NCI-H187 treated with DMSO at 0.1 percent for 48 hours (cell line): ENCODE data around the gene GUCA1C.

Experiments used
- DNase-seq: peaks from one replicate; lab custom pipeline; 2025; lab: John Stamatoyannopoulos, UW

The GUCA1C gene, protein sequence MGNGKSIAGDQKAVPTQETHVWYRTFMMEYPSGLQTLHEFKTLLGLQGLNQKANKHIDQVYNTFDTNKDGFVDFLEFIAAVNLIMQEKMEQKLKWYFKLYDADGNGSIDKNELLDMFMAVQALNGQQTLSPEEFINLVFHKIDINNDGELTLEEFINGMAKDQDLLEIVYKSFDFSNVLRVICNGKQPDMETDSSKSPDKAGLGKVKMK

DNA sequence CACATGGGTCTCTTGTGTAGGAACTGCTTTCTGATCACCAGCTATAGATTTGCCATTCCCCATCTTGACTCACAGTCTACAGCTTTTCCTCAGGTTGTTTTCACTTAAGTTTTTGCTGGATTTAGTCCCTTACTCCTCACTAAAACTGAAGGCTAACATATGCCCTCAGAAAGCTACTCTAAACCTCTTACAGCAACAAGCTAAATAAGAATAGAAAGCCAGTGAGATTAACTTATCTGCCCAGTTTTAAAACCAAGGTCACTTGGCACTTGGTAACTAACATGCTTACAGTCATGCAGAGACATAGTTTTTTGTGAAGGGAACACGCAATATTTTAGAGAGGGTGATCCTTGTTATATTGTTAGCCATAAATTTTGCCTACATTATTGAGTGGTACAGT lies at the start of gene GUCA1C:
Gene GUCA1C (minus strand): TSS at position 180 of the 400 bp plus-strand sequence. CDS start 117 bp downstream, at position 63.
- no peak for DNase-seq

DNA sequence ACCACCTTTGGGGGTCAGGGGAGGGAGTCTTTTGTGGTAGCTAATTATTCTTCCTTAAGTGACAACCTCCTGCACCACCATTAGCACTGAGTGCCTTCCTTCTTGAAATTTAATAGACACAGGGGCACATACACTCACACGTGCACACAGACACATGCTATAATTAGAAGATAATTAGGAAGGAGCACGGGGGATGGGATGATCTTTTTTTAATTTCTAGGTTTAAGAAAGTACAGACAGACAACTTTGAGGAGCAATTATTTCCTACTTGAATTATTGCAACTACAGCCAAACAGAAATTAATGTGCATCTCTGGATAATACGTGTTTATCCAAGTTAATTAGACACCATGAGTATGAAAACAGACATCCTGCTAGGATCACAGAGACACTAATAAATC lies 44.8 kb upstream of the GUCA1C start:
- no peak for DNase-seq

DNA sequence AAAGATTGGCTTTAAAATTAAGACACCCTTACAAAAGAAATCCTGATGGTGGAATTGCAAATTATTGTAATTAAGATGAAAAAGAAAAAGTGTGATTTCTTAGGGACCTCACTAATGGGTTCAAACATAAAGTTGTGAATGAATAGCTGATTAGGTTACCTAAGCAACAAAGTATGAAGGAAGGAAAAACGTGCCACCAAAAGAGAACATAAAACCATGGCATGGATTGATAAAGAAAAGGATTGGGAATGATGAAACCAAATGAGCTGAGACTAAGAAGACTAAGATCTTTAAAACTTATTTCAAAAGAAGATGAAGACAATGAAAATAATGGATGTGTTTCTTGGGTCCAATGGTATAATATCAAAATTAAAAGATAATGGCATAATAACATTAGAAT lies 32.2 kb upstream of the GUCA1C start:
- DNase-seq, result no peak

DNA sequence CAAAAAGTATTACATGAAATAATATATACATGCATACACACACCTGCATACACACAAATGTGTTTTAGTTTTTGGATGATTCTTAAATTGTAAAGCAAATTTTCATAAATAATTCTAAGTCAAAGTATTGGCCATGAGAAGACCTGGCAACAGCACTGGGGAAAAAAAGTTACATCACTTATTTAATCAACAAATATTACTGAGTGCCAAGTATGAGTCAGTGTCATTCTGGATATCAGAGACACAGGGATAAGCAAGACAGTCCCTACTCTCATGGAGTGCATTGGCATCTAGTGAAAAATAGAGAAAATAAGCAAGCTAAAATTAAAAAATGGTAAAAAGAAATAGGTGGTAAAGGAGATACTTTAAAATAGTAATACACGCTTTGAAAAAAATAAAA lies 29.4 kb upstream of the GUCA1C start:
- no peak for DNase-seq

DNA sequence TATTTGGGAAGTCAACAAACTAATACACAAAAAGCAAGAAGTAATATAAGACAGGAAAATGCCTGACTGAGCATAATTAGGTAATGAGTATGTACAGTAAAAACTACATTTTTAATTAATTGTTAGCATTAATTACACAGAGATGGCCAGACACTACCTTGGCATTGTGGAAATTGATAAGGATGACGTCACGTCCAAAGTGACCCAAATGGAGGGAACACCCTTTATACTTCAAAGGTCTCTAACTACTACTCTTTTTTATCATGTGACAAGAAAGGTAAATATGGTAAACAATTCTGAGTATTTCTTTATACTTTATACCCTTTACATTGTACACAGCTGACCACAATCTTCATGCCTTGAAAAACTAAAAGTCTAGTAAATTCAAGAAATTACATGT lies 22.4 kb upstream of the GUCA1C start:
- DNase-seq, result no peak

DNA sequence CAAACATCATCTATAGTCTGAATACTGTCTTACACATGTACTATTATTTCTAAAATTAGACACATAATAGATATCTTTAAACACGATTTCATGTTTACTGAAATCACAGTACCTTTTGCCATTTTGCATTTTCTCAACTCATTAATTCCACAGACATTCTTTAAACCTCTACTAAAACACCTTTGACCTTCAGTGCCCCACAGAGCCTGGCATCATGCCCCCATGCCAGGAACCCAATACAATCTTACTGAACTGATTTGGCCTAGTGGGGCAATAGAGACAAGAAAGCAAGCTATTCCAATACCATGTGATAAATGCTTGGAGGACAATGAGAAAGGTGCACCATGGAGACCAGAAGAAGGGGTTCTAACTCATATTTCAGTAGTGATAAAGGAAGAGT lies 19.3 kb upstream of the GUCA1C start:
- DNase-seq, result no peak

DNA sequence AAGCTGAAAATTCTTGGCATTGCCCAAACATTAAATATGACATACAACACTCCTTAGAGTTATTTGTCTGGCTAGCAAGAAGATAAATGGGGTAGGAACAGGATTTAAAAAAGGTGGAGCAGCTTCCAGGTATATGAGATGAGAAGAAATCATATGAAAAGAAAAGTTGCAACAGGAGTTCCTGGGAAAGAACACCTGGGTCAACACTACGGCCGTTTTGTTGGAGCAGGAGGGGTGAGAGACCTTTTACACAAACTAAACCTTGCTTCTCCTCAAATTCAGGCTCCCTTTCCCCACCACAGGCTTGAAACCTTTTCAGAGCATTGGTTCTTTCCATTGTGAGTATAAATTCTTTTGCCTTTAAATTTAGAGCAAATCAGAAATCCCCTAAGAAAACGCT lies 18.8 kb upstream of the GUCA1C start:
- no peak for DNase-seq

DNA sequence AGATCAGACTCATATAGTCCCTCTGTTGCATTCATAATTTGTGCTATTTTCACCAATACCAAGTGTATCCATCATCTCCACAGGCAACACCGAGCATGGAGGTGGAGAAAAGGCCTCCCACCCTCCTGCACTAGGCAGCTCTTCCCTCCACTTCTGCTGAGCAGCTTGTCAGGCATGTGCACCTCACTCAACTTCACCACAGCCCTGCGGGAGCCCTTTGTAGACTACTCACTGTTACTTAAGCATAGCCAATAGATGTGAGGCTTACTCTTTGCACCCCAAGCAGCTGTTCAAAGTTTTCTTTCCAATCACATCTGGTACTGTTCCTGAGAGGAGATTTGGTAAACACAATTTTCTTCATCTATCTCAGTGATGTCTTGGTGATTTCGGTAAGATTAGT lies 16.9 kb upstream of the GUCA1C start:
- no peak for DNase-seq

DNA sequence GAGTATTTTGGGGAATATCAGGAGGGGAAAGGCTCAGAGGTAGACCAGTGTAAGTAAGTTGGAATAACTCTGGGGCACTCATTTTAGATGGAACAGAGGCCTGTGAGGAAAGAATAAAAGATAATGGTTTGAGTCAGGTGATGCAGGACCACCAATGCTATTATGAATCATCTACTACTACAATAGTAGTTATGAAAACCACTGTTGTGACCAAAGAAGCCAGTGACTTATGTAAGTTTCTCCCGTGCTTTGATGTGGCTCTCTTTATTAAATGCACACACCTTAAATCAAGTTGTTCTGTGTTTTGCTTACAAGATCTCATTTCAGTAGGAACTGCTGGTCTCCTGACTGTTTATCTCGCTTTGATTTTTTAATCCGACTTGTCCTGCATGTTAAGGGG lies 13.1 kb upstream of the GUCA1C start:
- DNase-seq, result no peak

DNA sequence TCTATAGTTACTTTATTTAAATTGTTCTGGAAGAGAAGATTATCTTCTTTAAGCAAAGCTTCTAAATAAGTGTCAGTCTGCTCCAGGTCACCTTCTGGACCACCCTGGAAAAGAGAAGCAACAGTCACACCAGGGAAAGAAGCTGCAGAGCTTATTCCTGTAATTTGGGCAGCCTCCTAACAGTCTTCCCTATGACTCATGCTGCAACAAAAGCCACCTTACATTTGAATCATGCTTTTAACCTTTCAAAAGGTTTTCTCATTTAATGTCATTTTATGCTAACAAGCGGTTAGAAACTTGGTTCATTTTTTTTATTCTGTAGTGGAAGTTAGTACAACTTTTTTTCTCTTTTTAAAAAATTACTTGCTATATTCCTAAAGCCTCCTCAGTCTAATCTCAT lies 5.3 kb upstream of the GUCA1C start:
- DNase-seq, result no peak

DNA sequence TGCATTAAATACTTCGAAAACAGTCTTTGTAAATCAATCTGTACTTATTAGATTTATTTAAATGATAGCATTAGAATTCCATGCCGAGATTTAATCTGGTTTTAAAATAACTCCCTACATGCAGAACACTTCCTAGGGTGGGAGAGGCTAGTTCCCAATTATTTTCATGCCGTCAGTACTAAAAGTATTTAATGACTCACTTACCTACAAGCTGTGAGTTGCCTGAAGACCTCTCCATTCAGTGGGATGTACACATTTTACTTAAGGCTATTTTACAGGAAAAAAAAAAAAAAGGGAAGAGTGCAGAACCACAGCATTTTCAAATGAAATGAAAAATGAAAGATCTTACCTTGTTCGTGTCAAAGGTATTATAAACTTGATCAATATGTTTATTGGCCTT lies 469 bp downstream of the GUCA1C start:
- DNase-seq, result no peak

DNA sequence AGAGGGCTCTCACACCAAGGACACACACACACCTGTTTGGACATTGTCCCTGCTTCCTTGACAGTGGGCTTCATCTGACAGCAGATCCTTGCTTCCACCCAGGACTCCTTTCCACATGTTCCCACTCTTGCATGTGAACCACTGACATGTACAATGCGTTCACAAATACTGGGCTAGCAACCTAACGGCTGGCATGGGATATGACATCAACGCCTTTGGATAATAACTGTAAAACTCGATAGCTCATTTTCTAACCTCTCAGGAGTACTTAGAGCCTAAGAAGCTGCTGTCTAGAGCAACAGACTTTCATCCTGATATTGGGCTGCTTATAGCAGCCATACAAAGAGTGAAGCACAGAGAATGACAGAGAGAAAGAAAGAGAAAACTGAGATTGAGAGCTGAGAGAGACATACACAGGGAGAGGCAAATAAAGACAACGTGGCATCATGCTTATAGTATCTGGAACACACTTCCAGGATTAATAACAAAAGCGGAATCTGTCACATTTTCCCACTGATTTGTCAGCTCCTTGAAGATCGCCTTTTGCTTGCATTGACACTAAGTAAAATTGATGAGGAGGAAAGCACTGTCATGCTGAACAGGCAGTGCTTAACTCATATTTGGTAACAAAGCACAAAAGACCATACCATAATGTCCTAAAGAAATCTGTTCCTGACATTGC lies 1.7 kb downstream of the GUCA1C start:
- DNase-seq, result no peak

DNA sequence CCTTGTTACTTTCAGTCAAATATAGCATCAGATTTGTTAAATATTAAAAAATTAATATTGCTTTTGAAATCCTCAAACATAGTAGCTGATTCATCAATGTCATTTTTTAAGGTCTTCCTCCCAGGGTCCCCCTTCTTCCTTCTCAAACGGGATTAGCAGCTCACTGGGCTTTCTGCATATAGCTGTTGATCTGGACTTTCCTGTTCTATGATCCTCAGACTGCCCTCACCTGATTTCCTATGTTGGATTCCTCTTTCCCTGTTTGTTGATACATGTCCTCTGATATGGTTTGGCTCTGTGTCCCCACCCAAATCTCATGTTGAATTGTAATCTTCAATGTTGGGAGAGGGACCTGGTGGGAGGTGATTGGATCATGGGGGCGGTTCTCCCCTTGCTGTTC lies 5.8 kb downstream of the GUCA1C start:
- no peak for DNase-seq

DNA sequence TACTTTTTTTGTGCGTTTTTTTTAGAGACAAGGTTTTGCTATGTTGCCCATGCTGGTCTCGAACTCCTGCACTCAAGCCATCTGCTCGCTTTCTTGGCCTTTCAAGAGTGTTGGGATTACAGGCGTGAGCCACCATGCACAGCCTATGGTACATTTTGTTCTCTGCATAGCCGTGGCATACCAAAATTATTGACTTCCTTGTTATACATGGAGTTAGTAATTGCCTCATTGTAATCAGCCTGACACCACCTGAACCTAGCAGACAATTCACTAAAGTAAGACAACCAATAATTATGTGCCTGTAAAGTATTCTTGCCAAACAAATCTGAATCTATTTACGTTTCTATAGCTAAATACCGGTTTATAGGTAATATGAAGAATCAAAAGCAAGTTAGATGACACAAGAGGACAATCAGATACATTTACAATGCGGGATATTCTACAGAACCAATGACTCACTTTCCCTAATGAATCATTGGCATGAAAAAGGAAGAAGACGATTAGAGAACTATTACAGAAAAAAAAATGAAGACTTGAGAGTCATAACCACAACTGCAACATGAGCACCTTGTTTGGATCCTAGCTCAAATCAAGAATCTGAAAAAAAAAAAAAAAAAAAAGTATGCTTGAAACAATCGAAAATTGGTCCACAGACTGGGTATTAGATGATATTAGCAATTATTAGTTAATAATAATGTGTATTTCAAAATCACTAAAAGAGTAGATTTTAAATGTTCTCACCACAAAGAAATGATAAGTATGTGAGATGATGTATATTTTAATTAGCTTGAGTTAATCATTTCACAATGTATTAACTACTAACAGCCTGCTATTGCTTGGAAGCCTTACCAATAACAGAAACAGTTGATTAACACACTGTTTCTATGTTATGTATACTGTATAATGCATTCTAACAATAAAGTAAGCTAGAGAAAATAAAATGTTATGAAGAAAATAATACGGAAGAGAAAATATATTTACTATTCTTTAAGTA lies 7.1 kb downstream of the GUCA1C start:
- DNase-seq, result no peak

DNA sequence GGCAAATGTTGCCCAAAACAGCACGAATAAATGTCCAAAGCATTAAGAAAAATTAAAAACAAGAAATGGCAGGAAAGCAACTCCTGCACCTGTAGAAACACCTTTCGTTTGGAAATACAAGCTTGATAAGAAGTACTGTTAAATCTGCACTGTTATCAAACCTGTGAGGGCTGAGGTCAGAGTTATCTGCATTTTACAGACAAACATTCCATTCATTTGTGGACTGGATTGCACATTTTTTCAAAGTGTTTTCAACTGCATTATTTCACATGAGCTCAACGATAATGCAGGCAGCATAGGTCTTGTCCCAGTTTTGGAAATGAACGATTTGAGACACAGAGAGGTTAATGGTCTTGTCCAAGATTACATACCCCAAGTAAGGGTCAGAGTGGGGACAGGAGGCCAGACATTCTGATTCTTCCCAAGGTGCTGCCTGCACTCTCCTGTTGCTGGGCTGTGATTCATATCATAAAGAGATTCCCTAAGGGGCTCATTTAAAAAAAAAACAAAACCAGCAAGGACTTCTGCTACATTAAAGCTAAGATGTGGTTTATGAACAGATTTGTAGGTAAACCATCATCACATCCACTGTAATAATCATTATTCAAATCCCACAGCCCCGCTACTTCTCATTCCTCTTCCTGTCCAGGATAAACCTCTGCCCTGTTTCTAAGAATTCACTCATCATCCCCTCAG lies 13.0 kb downstream of the GUCA1C start:
- no peak for DNase-seq

DNA sequence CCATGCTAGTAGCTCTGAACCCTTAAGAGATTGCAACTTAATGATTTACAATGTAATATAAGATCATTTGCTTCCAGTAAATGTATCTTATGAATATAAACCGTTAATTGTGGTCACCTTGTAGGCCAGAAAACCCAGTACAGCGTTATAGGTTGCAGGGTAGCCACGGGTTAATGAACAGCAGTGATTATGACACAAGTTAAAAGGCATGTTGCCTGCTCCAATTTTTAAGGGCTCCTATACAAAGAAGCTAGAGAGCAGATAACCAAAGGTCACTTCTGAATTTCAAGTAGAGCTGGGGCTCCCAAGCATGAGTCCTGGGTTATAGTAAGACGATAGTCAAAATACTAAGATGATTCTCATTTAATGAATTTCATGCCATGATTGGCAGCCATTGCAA lies 13.5 kb downstream of the GUCA1C start:
- DNase-seq, result no peak

DNA sequence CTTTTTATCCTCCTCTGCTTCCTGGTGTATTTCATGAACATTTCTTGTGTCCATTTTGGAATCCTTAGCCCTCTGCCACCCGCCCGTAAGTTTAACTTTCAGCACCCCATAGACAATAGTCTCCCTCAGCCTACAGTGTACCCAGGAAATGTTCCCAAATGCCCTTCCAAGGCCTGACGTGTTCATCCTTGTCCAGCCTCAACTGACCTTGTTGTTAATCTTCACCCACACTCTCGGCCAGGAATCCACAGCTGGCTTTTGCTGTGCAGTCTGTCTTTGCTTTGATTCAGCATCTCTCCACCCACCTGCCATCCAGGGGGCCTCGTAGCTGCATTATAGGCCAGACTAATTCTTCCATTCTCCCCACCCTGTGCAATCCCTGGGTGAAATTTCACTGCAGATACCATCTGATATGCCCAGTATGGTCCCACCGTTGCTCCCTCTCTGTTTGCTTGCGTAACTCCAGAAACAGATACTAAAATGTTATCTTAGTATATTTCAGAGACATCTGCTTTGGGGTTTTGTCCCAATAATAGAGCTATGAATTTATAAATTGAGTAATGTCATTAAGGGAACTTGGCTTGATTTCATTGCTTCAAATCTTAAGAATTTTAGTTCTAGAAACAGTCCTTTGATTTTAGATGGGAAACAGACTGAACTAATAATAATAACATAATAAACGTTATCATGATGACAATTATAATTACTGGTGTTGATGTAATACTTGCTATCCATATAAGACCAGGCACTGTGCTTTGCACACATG lies 16.6 kb downstream of the GUCA1C start:
- DNase-seq, result no peak

DNA sequence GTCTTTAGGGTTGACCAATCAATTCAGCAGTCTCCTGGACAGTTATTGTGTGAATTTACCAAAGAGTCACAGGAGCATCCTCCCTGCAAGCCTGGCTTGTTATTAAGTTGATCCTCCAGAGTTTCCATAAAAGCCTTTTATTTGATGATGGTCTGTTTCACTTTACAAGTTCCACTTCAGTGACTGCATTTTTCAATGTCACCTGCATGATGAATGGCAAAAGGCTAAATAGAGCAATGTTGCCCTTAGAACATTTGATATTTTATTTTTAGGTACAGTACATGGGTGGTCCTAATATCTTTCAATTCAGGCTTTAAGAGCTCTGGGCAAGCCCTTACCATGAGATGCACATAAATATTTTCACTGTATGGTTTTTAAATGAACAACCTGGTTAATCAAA lies 22.6 kb downstream of the GUCA1C start:
- DNase-seq, result no peak

DNA sequence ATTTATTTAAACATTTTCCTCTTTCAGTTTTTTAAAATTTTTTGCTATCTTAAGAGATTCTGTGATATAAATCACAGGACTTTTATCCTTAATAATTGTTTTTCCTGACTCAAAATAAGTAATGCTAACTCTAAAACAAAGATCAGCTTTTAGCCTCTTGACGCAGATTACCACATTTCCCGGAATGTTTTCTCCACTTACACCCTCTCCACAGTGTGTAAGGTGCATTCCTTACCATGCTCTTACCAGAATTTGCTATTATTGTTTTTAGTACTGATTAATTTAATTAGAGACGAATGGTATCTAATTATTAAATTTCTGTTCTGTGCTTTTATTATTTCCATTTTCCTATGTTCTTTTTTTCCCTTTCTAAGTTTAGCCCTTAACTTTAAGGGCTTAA lies 34.8 kb downstream of the GUCA1C start:
- no peak for DNase-seq

DNA sequence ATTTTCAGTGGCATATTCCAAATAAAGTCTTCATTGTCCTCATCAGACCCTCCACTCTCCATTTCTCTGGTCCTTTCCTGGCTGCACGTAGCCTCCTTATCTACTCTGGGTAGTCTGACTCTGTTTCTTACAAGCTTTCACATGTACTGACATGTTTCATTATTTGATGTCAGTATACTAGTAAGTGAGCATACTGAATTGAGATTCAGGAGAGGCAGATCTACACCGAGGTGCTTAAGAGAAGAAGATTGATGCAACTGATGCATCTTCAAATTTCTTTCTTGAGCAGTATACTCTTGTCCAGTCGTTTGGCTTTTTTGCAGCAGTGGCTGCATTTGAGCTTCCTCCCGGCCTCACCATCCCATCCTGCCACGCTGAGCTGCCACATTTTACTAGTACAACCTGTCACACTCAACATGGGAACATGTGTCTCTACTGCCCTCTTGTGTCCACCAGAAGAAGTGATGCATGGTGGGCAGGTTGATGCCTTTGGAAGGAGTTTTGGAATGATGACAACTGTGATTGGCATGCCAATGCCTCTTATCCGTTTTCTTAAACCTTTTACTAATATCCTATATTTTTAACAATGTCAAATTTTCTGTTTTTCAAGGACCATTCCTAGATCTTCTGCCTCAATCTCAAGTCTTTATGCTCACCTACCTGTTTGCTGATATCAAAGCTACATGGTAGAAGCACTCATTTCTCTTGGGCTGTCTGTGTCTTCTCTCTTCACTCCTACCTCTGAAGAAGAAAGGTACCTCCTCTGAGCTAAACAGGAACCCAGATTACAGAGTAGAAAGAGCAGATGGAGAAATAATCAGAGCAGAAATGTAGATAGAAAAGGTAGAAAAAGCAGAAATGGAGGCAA lies 38.7 kb downstream of the GUCA1C start:
- DNase-seq, result peak; percentile 26

DNA sequence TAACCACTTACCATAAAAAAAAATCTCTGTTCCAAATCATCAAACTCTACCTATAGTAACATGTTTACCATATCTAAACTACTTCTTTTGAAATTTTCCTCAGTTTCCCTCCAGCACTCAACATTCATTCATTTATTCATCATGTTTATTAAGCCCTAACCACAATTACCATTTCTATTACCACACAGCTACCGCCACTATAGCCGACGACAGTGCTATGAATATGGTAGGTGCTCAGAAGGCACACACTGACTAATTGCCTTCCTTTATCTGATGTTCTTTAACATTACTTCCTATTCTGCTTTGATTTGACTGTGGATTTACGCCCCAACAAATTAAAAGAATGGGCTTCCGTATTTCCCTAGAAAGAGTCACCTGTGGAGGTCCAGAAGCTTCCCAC lies 43.9 kb downstream of the GUCA1C start:
- DNase-seq, result no peak
